Cardiac muscle cell (in vitro differentiated cells and primary cell): ENCODE data around the gene MAP1B. TPM values are rescaled to one million over a fixed set of nuclear protein-coding genes. Genes with fewer than 3 reads are reported as not detected.
"Not testable (repeated sequence)": the region's sequence is repeated elsewhere in the genome, so short reads cannot be mapped to it uniquely, and the experiment has no call there.

Experiments used
- DNase-seq, 2 donors: peaks; one replicate each; pipeline versions ENCODE4 v3.0.0 to v3.0.0-alpha.2; 2010 to 2017; ENCODE audit warnings: low read depth in 1 of 2, low spot score in 1 of 2
- H3K27ac ChIP-seq: fragments of 200-600 bp; sonication (generic); 2 replicates; pipeline ENCODE4 v1.5.1; 2016
- H3K27me3 ChIP-seq: fragments of 200-600 bp; sonication (generic); 2 replicates; pipeline ENCODE4 v1.6.0; 2016; ENCODE audit warnings: control low read depth
- H3K36me3 ChIP-seq: fragments of 200-600 bp; sonication (generic); 2 replicates; pipeline ENCODE4 v1.5.1; 2016; ENCODE audit warnings: control low read depth
- H3K4me1 ChIP-seq: fragments of 200-600 bp; sonication (generic); 2 replicates; pipeline ENCODE4 v1.8.1; 2017; ENCODE audit warnings: low read depth, mild to moderate bottlenecking, mixed run types
- H3K4me3 ChIP-seq: fragments of 200-600 bp; sonication (generic); 2 replicates; pipeline ENCODE4 v1.5.1; 2016; ENCODE audit warnings: mild to moderate bottlenecking
- H3K9me3 ChIP-seq: fragments of 200-600 bp; sonication (generic); 2 replicates; pipeline ENCODE4 v1.5.1; 2017; ENCODE audit warnings: low read depth, mild to moderate bottlenecking, control low read depth
- CTCF ChIP-seq: IDR thresholded peaks from 2 replicates; pipeline ENCODE4 v1.5.1; 2012; ENCODE audit warnings: low read depth, mild to moderate bottlenecking, low read length
- polyA plus RNA-seq: library from polyadenylated mRNA; unstranded; fragments of >200 nt; fragmentation: Nextera tagmentation; extraction: Ambion mirVana; gene quantifications from 2 replicates; pipeline ENCODE4 v1.2.1, GENCODE V29; 2016
- total RNA-seq: library from RNA; depleted of rRNA; stranded (reverse); fragments of >200 nt; gene quantifications from 2 replicates; pipeline ENCODE4 v1.2.3, GENCODE V29; 2016

Gene MAP1B
- total and polyA plus RNA-seq, 2 experiments from 2014 or later, result 119 to 142 TPM

GRCh38 chr5:72167804-72168203, 60.5 kb downstream of the MAP1B start:
- no peak for TF ChIP-seq CTCF
- Histone ChIP-seq H3K9me3 (no peaks in the 10 kb centered on the region), H3K27ac (no peak overlapping the region), H3K4me3 (no peak overlapping the region), H3K4me1 (peaks cover 15% of the 10 kb centered on the region), H3K36me3 (no peaks in the 10 kb centered on the region), H3K27me3 (no peaks in the 10 kb centered on the region)
- DNase-seq, result peak; percentile 32 to 87

GRCh38 chr5:72170101-72170500, 62.8 kb downstream of the MAP1B start:
- Histone ChIP-seq H3K4me1 (peaks cover 15% of the 10 kb centered on the region), H3K4me3 (no peak overlapping the region), H3K36me3 (no peaks in the 10 kb centered on the region), H3K27me3 (no peaks in the 10 kb centered on the region), H3K27ac (no peak overlapping the region), H3K9me3 (no peaks in the 10 kb centered on the region)
- DNase-seq, result peak in 1 of 2 donors; percentile 56
- no peak for TF ChIP-seq CTCF

DNA sequence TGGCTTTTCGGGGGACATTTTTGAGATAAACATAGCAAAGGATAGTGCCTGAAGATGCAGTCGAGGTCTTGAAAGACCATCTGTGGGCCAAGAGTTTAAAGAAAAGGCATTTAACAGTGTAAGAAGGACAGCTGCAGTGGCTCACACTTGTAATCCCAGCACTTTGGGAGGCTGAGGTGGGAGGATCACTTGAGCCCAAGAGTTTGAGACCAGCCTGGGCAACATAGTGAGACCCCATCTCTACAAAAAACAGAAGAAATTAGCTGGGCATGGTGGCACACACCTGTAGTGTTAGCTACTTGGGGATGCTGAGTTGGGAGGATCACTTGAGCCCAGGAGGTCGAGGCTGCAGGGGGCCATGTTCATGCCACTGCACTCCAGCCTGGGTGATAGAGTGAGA, 63.9 kb downstream of the MAP1B start:
- peaks cover 11% of the 10 kb centered on the region for H3K4me1 ChIP-seq
- H3K4me3 ChIP-seq, H3K9me3 ChIP-seq, DNase-seq, H3K36me3 ChIP-seq, H3K27me3 ChIP-seq, H3K27ac ChIP-seq: not testable (repeated sequence)

DNA sequence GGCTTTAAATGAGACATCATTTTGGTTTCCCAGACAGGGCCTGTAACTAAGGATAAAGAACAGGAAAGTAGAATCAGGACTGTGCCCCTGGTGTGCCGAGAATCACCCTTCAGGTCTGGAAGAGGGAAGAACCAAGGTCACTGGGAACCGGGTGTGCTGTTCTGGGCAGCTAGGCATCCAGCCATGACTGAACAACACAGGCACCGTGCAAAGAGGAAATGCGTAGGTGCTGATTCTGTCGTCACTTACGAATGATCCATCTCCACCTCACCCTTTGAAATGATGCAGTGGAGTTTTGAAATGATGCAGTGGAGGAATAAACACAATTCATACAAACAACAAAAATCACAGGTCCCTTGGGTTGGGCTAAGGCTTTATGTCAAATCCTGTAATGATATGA, 64.4 kb downstream of the MAP1B start:
- Histone ChIP-seq H3K27me3 (no peaks in the 10 kb centered on the region), H3K4me1 (peaks cover 6% of the 10 kb centered on the region), H3K27ac (no peak overlapping the region), H3K4me3 (no peak overlapping the region), H3K36me3 (no peaks in the 10 kb centered on the region), H3K9me3 (no peaks in the 10 kb centered on the region)
- TF ChIP-seq CTCF, result no peak
- no peak for DNase-seq

- Histone ChIP-seq H3K36me3 (no peaks in the 10 kb centered on the region), H3K27me3 (no peaks in the 10 kb centered on the region), H3K4me3 (no peak overlapping the region), H3K9me3 (no peaks in the 10 kb centered on the region), H3K27ac (no peak overlapping the region), H3K4me1 (no peaks in the 10 kb centered on the region)
- TF ChIP-seq CTCF, result no peak
- DNase-seq, result no peak
Measured at GRCh38 chr5:72172786-72173185, 65.5 kb downstream of the MAP1B start.

DNA sequence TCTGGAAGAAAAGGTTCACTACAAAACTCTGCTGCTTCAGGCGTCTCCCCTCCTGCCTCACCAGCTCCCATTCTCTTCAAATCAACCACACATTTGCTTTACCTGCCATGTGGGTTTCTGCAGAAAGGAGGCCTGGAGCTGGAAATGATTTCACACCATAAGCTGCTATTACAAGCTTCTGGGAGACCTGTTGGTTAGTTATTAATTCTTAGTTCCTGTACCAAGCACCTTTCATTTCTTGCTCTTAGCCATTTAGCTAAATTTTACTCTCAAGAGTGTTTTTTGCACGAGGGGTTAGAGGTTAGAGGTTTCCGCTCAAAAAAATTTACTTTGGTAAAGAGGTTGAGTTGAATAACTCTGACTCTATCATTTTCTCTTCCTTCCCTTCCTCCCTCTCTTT, 70.3 kb downstream of the MAP1B start:
- Histone ChIP-seq H3K4me1 (no peaks in the 10 kb centered on the region), H3K9me3 (no peaks in the 10 kb centered on the region), H3K4me3 (no peak overlapping the region), H3K36me3 (no peaks in the 10 kb centered on the region), H3K27ac (no peak overlapping the region), H3K27me3 (no peaks in the 10 kb centered on the region)
- DNase-seq, result no peak
- no peak for TF ChIP-seq CTCF
